Keratinocyte (primary cell): ENCODE results near the gene MRPS12. TPM values are rescaled to one million over a fixed set of nuclear protein-coding genes. Genes with fewer than 3 reads are reported as not detected.

ENCODE experiments used
- DNase-seq: peaks from one replicate; pipeline ENCODE4 v3.0.0-alpha.2; 2011; ENCODE audit warnings: low read depth, missing footprints, low spot score
- FAIRE-seq: peaks from 2 replicates; lab custom pipeline; 2011; peaks lifted over from hg19 to GRCh38; lab: Jason Lieb, UNC
- H2AFZ ChIP-seq: 2 replicates; pipeline ENCODE4 v1.6.0; 2012; ENCODE audit warnings: low read length, control low read depth, inconsistent platforms; ENCODE audit not compliant: control insufficient read depth
- H3K27ac ChIP-seq: 2 replicates; pipeline ENCODE4 v1.5.1; 2011; ENCODE audit warnings: low read length; ENCODE audit not compliant: control insufficient read depth, insufficient read depth
- H3K27me3 ChIP-seq: 3 replicates; pipeline ENCODE4 v1.6.0; 2011; ENCODE audit warnings: low read length; ENCODE audit not compliant: control insufficient read depth, insufficient read depth; ENCODE audit errors: extremely low read depth
- H3K36me3 ChIP-seq, 2 experiments: 2 replicates in 1 of 2; 3 replicates in 1 of 2; pipeline ENCODE4 v1.5.1; 2011; ENCODE audit warnings: low read length in 2 of 2, mild to moderate bottlenecking in 1 of 2; ENCODE audit not compliant: control insufficient read depth in 2 of 2, insufficient read depth in 2 of 2; ENCODE audit errors: extremely low read depth in 1 of 2
- H3K4me1 ChIP-seq: 3 replicates; pipeline ENCODE4 v1.5.1; 2011; ENCODE audit warnings: low read length; ENCODE audit not compliant: control insufficient read depth, insufficient read depth; ENCODE audit errors: extremely low read depth
- H3K4me2 ChIP-seq: 3 replicates; pipeline ENCODE4 v1.6.0; 2011; ENCODE audit warnings: low read depth, low read length; ENCODE audit not compliant: control insufficient read depth, insufficient read depth; ENCODE audit errors: extremely low read depth
- H3K4me3 ChIP-seq, 3 experiments: fragments of 200-600 bp in 1 of 3; sonication (generic) in 1 of 3; 2 replicates in 2 of 3; 3 replicates in 1 of 3; pipeline ENCODE4 v1.5.1; 2011 to 2016; ENCODE audit warnings: low read length in 3 of 3, mild to moderate bottlenecking in 3 of 3, control low read depth in 2 of 3, inconsistent platforms in 1 of 3, low read depth in 1 of 3, mixed read lengths in 1 of 3, mixed run types in 1 of 3, moderate library complexity in 1 of 3; ENCODE audit not compliant: control insufficient read depth in 2 of 3, insufficient read depth in 2 of 3; ENCODE audit errors: extremely low read depth in 1 of 3
- H3K79me2 ChIP-seq: 2 replicates; pipeline ENCODE4 v1.6.0; 2012; ENCODE audit warnings: low read length; ENCODE audit not compliant: control insufficient read depth, insufficient read depth
- H3K9ac ChIP-seq: 3 replicates; pipeline ENCODE4 v1.6.0; 2011; ENCODE audit warnings: low read length; ENCODE audit not compliant: control insufficient read depth, insufficient read depth; ENCODE audit errors: extremely low read depth
- H3K9me1 ChIP-seq: 3 replicates; pipeline ENCODE4 v1.6.0; 2011; ENCODE audit warnings: low read length; ENCODE audit not compliant: control insufficient read depth, insufficient read depth; ENCODE audit errors: extremely low read depth
- H3K9me3 ChIP-seq: 2 replicates; pipeline ENCODE4 v1.5.1; 2012; ENCODE audit warnings: low read depth, low read length; ENCODE audit not compliant: control insufficient read depth
- H4K20me1 ChIP-seq: 3 replicates; pipeline ENCODE4 v1.6.0; 2011; ENCODE audit warnings: low read length; ENCODE audit not compliant: control insufficient read depth, insufficient read depth; ENCODE audit errors: extremely low read depth
- CTCF ChIP-seq, 3 experiments: IDR thresholded peaks in 1 of 3; conservative IDR thresholded peaks in 1 of 3; optimal IDR thresholded peaks in 1 of 3; 2 replicates in 2 of 3; 3 replicates in 1 of 3; pipeline versions ENCODE3 to v1.5.1; 2011; ENCODE audit warnings: low read length in 3 of 3, mild to moderate bottlenecking in 3 of 3, moderate library complexity in 2 of 3, control low read depth in 1 of 3, inconsistent platforms in 1 of 3; ENCODE audit not compliant: insufficient read depth in 2 of 3; ENCODE audit errors: extremely low read depth in 1 of 3
- EZH2 ChIP-seq: IDR thresholded peaks from one replicate; pipeline ENCODE4 v1.6.1; 2012; ENCODE audit warnings: inconsistent platforms, mild to moderate bottlenecking, low read length, moderate library complexity
- dilution Hi-C: fragments of 300-500 bp; cut with MboI; formaldehyde crosslinking; loops from one replicate; pipeline ENCODE4 v1.7.0; 2020; ENCODE audit warnings: low sequenced_read_pairs; ENCODE audit not compliant: extremely low pct_ligation_motif_present
- polyA plus RNA-seq, 5 experiments: library from polyadenylated mRNA; depleted of rRNA in 3 of 5; stranded (reverse) in 3 of 5; stranded (forward) in 1 of 5; unstranded in 1 of 5; fragments of >200 nt; gene quantifications; 1 replicate in 1 of 5; 2 replicates in 3 of 5; 3 replicates in 1 of 5; pipeline versions ENCODE4 v1.2.1 to v1.2.3, GENCODE V29; 2011 to 2012; ENCODE audit warnings: missing spikeins in 2 of 5, low read depth in 1 of 5, low replicate concordance in 1 of 5

MRPS12 gene
- polyA plus RNA-seq, 1 donor (not counting 4 experiments of a cell fraction or from before 2014, with no cell fraction given) = 37.7 TPM

DNA sequence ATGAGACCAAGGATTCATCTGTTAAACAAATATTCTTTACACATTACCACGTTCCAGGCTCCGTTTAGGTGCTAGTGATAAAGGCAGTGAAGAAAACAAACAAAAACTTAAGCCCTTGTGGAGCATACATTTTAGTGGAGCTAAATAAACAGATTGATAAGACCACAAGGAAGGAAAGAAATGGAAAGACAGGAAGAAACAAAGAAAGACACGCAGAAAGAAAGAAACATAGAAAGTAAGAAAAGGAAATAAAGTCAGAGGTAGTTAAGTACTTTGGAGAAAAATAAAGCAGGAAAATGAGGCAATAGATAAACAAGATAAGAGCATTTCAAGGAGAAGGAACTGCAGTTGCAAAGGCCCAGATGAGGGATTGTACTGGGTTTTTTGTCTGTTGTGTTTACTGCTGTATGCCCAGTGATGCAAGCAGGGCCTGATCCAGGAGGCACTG lies 30.0 kb upstream of the MRPS12 start:
- H3K27ac ChIP-seq = peak overlapping the region; percentile 97
- H3K9me3 ChIP-seq = no peaks in the 10 kb centered on the region
- no peaks in the 10 kb centered on the region for H3K9me1 ChIP-seq
- H3K4me1 ChIP-seq = peaks cover 14% of the 10 kb centered on the region
- H3K79me2 ChIP-seq = peaks cover 28% of the 10 kb centered on the region
- no peaks in the 10 kb centered on the region for H3K27me3 ChIP-seq
- peak overlapping the region; percentile 98 for H3K4me2 ChIP-seq
- dilution Hi-C loops = no loop called here
- no peak for DNase-seq
- H2AFZ ChIP-seq = no peak overlapping the region
- no peaks in the 10 kb centered on the region for H4K20me1 ChIP-seq
- no peak for FAIRE-seq
- H3K4me3 ChIP-seq = peak overlapping the region; percentile 80 to 98 (median 96)
- peak overlapping the region; percentile 98 for H3K9ac ChIP-seq
- H3K36me3 ChIP-seq = peaks cover 0 to 1% of the 10 kb centered on the region in 2 experiments
- TF ChIP-seq CTCF (optimal IDR thresholded peaks at IDR 0.05 in 1 of 3, IDR thresholded peaks at IDR 0.05 in 1 of 3, conservative IDR thresholded peaks at IDR 0.05 in 1 of 3; ENCODE audit: extremely low read depth in 1 of 3, insufficient read depth in 2 of 3, low read length in 3 of 3) (no peak), EZH2 (no peak)

DNA sequence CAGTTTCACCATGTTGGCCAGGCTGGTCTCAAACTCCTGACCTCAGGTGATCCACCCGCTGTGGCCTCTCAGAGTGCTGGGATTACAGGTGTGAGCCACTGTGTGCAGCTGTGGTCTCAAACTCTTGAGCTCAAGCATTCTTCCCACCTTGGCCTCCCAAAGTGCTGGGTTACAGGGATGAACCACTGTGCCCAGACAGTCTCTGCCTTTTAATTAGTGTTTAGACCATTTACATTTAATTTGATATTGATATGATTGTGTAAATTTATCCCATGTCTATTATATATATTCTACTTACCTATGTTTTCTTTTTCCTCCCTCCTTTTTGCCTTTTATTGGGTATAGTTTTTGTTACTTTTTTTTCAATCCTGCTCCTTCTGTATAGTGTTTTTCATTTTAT lies 29.1 kb upstream of the MRPS12 start:
- FAIRE-seq (no peak), DNase-seq (no peak)
- H3K9me1 ChIP-seq = no peaks in the 10 kb centered on the region
- H3K4me2 ChIP-seq = no peak overlapping the region
- no peak overlapping the region for H3K27ac ChIP-seq
- H3K27me3 ChIP-seq = no peaks in the 10 kb centered on the region
- H2AFZ ChIP-seq = no peak overlapping the region
- peaks cover 14% of the 10 kb centered on the region for H3K4me1 ChIP-seq
- H3K9me3 ChIP-seq = no peaks in the 10 kb centered on the region
- dilution Hi-C loops = no loop called here
- H4K20me1 ChIP-seq = no peaks in the 10 kb centered on the region
- TF ChIP-seq EZH2 (no peak), CTCF (optimal IDR thresholded peaks at IDR 0.05 in 1 of 3, IDR thresholded peaks at IDR 0.05 in 1 of 3, conservative IDR thresholded peaks at IDR 0.05 in 1 of 3; ENCODE audit: extremely low read depth in 1 of 3, insufficient read depth in 2 of 3, low read length in 3 of 3) (no peak)
- peaks cover 26% of the 10 kb centered on the region for H3K79me2 ChIP-seq
- H3K36me3 ChIP-seq = peaks cover 0 to 2% of the 10 kb centered on the region in 2 experiments
- H3K4me3 ChIP-seq = no peak overlapping the region
- no peak overlapping the region for H3K9ac ChIP-seq
